Fibroblast of lung (primary cell): Measurements from ENCODE around the gene CHORDC1.
"Not testable (repeated sequence)": the region's sequence is repeated elsewhere in the genome, so short reads cannot be mapped to it uniquely, and the experiment has no call there.

Experiments
- EZH2 ChIP-seq: IDR thresholded peaks from 2 replicates; pipeline ENCODE4 v1.5.1; 2012; ENCODE audit warnings: low read length, control low read depth, mild to moderate bottlenecking; ENCODE audit errors: missing control alignments
- TF ChIP-seq, protein P1 (sequence below), 2 donors: IDR thresholded peaks in 1 of 2; conservative IDR thresholded peaks in 1 of 2; 1 replicate in 1 of 2; 2 replicates in 1 of 2; pipeline ENCODE4 v1.5.1; 2011 to 2012; ENCODE audit warnings: low read length in 2 of 2, control low read depth in 1 of 2, inconsistent platforms in 1 of 2, low read depth in 1 of 2, mild to moderate bottlenecking in 1 of 2

DNA sequence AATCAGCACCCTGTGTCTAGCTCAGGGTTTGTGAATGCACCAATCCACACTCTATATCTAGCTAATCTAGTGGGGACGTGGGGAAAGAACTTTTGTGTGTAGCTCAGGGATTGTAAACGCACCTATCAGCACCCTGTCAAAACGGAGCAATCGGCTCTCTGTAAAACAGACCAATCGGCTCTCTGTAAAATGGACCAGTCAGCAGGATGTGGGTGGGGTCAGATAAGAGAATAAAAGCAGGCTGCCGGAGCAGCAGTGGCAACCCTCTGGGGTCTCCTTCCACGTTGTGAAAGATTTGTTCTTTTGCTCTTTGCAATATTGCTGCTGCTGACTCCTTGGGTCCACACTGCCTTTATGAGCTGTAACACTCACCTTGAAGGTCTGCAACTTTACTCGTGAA lies 55.1 kb downstream of the CHORDC1 start:
- TF ChIP-seq, protein P1, sequence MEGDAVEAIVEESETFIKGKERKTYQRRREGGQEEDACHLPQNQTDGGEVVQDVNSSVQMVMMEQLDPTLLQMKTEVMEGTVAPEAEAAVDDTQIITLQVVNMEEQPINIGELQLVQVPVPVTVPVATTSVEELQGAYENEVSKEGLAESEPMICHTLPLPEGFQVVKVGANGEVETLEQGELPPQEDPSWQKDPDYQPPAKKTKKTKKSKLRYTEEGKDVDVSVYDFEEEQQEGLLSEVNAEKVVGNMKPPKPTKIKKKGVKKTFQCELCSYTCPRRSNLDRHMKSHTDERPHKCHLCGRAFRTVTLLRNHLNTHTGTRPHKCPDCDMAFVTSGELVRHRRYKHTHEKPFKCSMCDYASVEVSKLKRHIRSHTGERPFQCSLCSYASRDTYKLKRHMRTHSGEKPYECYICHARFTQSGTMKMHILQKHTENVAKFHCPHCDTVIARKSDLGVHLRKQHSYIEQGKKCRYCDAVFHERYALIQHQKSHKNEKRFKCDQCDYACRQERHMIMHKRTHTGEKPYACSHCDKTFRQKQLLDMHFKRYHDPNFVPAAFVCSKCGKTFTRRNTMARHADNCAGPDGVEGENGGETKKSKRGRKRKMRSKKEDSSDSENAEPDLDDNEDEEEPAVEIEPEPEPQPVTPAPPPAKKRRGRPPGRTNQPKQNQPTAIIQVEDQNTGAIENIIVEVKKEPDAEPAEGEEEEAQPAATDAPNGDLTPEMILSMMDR (conservative IDR thresholded peaks at IDR 0.05 in 1 of 2, IDR thresholded peaks at IDR 0.05 in 1 of 2; ENCODE audit: low read depth in 1 of 2, low read length in 2 of 2), result not testable (repeated sequence)
- not testable (repeated sequence) for TF ChIP-seq EZH2
